Activated T-helper 17 cell treated with anti-CD3 and anti-CD28 coated beads, Interleukin-2, amount 50 U/mL, for 72 hours (primary cell): ENCODE results near the gene RIPOR3. TPM values are rescaled to one million over a fixed set of nuclear protein-coding genes. Genes with fewer than 3 reads are reported as not detected.
A peak's percentile ranks its signal among the peaks of the same experiment; 100 is the strongest.
"Not testable (repeated sequence)": the region's sequence is repeated elsewhere in the genome, so short reads cannot be mapped to it uniquely, and the experiment has no call there.

Experiments
- ATAC-seq: fragments of 150-1000 bp; cut with Tn5 transposase; replicated peaks from 2 replicates; pipeline ENCODE4 v1.10.0; 2021; ENCODE audit warnings: mild to moderate bottlenecking, moderate library complexity
- H3K27ac Mint-ChIP-seq: one replicate; pipeline ENCODE4 v1.8.0; 2022; ENCODE audit warnings: mixed read lengths
- H3K27me3 Mint-ChIP-seq: one replicate; pipeline ENCODE4 v1.8.0; 2022; ENCODE audit warnings: mixed read lengths
- H3K36me3 Mint-ChIP-seq: one replicate; pipeline ENCODE4 v1.8.0; 2022; ENCODE audit warnings: low read depth, mild to moderate bottlenecking, mixed read lengths
- H3K4me1 Mint-ChIP-seq: one replicate; pipeline ENCODE4 v1.8.0; 2022; ENCODE audit warnings: mixed read lengths
- H3K4me3 Mint-ChIP-seq: one replicate; pipeline ENCODE4 v1.8.0; 2022; ENCODE audit warnings: mild to moderate bottlenecking, mixed read lengths
- H3K9me3 Mint-ChIP-seq: one replicate; pipeline ENCODE4 v1.8.0; 2022; ENCODE audit warnings: mixed read lengths
- total RNA-seq, 2 donors: library from RNA; stranded (reverse); gene quantifications; one replicate each; pipeline ENCODE4 v1.2.3, GENCODE V29; 2022

The RIPOR3 gene
- total RNA-seq, 2 donors from 2014 or later: not detected

GRCh38 chr20:50598768-50599167 lies 92.6 kb downstream of the RIPOR3 start:
- H3K27ac Mint-ChIP-seq, H3K36me3 Mint-ChIP-seq, H3K4me3 Mint-ChIP-seq, ATAC-seq, H3K27me3 Mint-ChIP-seq, H3K4me1 Mint-ChIP-seq, H3K9me3 Mint-ChIP-seq: not testable (repeated sequence)

- Mint-ChIP-seq H3K4me1 (peaks cover 3% of the 10 kb centered on the region), H3K9me3 (no peaks in the 10 kb centered on the region), H3K27me3 (peaks cover 3% of the 10 kb centered on the region), H3K36me3 (no peaks in the 10 kb centered on the region), H3K4me3 (no peak overlapping the region), H3K27ac (no peak overlapping the region)
- no peak for ATAC-seq
Observed at GRCh38 chr20:50598074-50598473, 93.3 kb downstream of the RIPOR3 start.

GRCh38 chr20:50597406-50597969 lies 93.9 kb downstream of the RIPOR3 start:
- Mint-ChIP-seq H3K27me3 (peaks cover 3% of the 10 kb centered on the region), H3K36me3 (no peaks in the 10 kb centered on the region), H3K4me1 (peaks cover 3% of the 10 kb centered on the region), H3K4me3 (no peak overlapping the region), H3K27ac (no peak overlapping the region), H3K9me3 (no peaks in the 10 kb centered on the region)
- ATAC-seq: no peak

- no peak for ATAC-seq
- no peaks in the 10 kb centered on the region for H3K9me3 Mint-ChIP-seq
- H3K36me3 Mint-ChIP-seq: no peaks in the 10 kb centered on the region
- H3K4me1 Mint-ChIP-seq: peaks cover 3% of the 10 kb centered on the region
- H3K4me3 Mint-ChIP-seq: no peak overlapping the region
- peaks cover 3% of the 10 kb centered on the region for H3K27me3 Mint-ChIP-seq
- no peak overlapping the region for H3K27ac Mint-ChIP-seq
Observed at GRCh38 chr20:50596694-50597021, 94.7 kb downstream of the RIPOR3 start.

- Mint-ChIP-seq H3K27ac (no peak overlapping the region), H3K4me1 (peaks cover 3% of the 10 kb centered on the region), H3K27me3 (peaks cover 3% of the 10 kb centered on the region), H3K4me3 (no peak overlapping the region), H3K36me3 (no peaks in the 10 kb centered on the region), H3K9me3 (no peaks in the 10 kb centered on the region)
- no peak for ATAC-seq
Observed at GRCh38 chr20:50595988-50596693, 95.2 kb downstream of the RIPOR3 start.

- no peaks in the 10 kb centered on the region for H3K9me3 Mint-ChIP-seq
- H3K27ac Mint-ChIP-seq: peak overlapping the region; percentile 46
- no peaks in the 10 kb centered on the region for H3K36me3 Mint-ChIP-seq
- no peak for ATAC-seq
- H3K4me1 Mint-ChIP-seq: peaks cover 3% of the 10 kb centered on the region
- no peak overlapping the region for H3K4me3 Mint-ChIP-seq
- H3K27me3 Mint-ChIP-seq: no peaks in the 10 kb centered on the region
Observed at GRCh38 chr20:50595433-50595895, 95.9 kb downstream of the RIPOR3 start.

GRCh38 chr20:50594591-50595432 lies 96.5 kb downstream of the RIPOR3 start:
- no peaks in the 10 kb centered on the region for H3K27me3 Mint-ChIP-seq

GRCh38 chr20:50594231-50594590 lies 97.1 kb downstream of the RIPOR3 start:
- ATAC-seq: peak; percentile 11
- no peaks in the 10 kb centered on the region for H3K27me3 Mint-ChIP-seq
- H3K4me3 Mint-ChIP-seq: no peak overlapping the region
- no peaks in the 10 kb centered on the region for H3K9me3 Mint-ChIP-seq
- peaks cover 3% of the 10 kb centered on the region for H3K4me1 Mint-ChIP-seq
- H3K36me3 Mint-ChIP-seq: peaks cover 10% of the 10 kb centered on the region
- H3K27ac Mint-ChIP-seq: peak overlapping the region; percentile 48

More at GRCh38 chr20:50594591-50595432, 96.5 kb downstream of the RIPOR3 start:
- Mint-ChIP-seq H3K4me3 (no peak overlapping the region), H3K9me3 (no peaks in the 10 kb centered on the region), H3K4me1 (peaks cover 3% of the 10 kb centered on the region), H3K36me3 (peaks cover 4% of the 10 kb centered on the region), H3K27ac (peak overlapping the region; percentile 48)
- ATAC-seq: peak; percentile 23

- H3K36me3 Mint-ChIP-seq: peaks cover 21% of the 10 kb centered on the region
- no peaks in the 10 kb centered on the region for H3K9me3 Mint-ChIP-seq
- no peak overlapping the region for H3K4me3 Mint-ChIP-seq
- no peak overlapping the region for H3K27ac Mint-ChIP-seq
- ATAC-seq: no peak
- no peaks in the 10 kb centered on the region for H3K27me3 Mint-ChIP-seq
- H3K4me1 Mint-ChIP-seq: peaks cover 7% of the 10 kb centered on the region
Observed at GRCh38 chr20:50593005-50593335, 98.4 kb downstream of the RIPOR3 start.

GRCh38 chr20:50592282-50593004 lies 98.9 kb downstream of the RIPOR3 start:
- Mint-ChIP-seq H3K4me1 (peaks cover 8% of the 10 kb centered on the region), H3K36me3 (peaks cover 26% of the 10 kb centered on the region), H3K27me3 (no peaks in the 10 kb centered on the region), H3K4me3 (no peak overlapping the region), H3K9me3 (no peaks in the 10 kb centered on the region), H3K27ac (no peak overlapping the region)
- ATAC-seq: no peak

- Mint-ChIP-seq H3K4me3 (no peak overlapping the region), H3K27me3 (no peaks in the 10 kb centered on the region), H3K27ac (peak overlapping the region; percentile 6), H3K4me1 (peaks cover 8% of the 10 kb centered on the region), H3K9me3 (no peaks in the 10 kb centered on the region), H3K36me3 (peaks cover 37% of the 10 kb centered on the region)
- ATAC-seq: no peak
Observed at GRCh38 chr20:50591233-50591852, 100.0 kb downstream of the RIPOR3 start.

- H3K4me3 Mint-ChIP-seq: no peak overlapping the region
- peak overlapping the region; percentile 6 for H3K27ac Mint-ChIP-seq
- ATAC-seq: no peak
- peaks cover 5% of the 10 kb centered on the region for H3K4me1 Mint-ChIP-seq
- peaks cover 47% of the 10 kb centered on the region for H3K36me3 Mint-ChIP-seq
- no peaks in the 10 kb centered on the region for H3K27me3 Mint-ChIP-seq
- no peaks in the 10 kb centered on the region for H3K9me3 Mint-ChIP-seq
Observed at GRCh38 chr20:50590348-50590664, 101.0 kb downstream of the RIPOR3 start.

- ATAC-seq: no peak
- Mint-ChIP-seq H3K4me3 (no peak overlapping the region), H3K9me3 (no peaks in the 10 kb centered on the region), H3K36me3 (peaks cover 53% of the 10 kb centered on the region), H3K4me1 (peaks cover 5% of the 10 kb centered on the region), H3K27me3 (no peaks in the 10 kb centered on the region), H3K27ac (peak overlapping the region; percentile 6)
Observed at GRCh38 chr20:50589548-50590347, 101.6 kb downstream of the RIPOR3 start.
